Measurements from ENCODE around the gene PGLYRP3. TPM values are rescaled to one million over a fixed set of nuclear protein-coding genes. Genes with fewer than 3 reads are reported as not detected.
"Not testable (repeated sequence)": the region's sequence is repeated elsewhere in the genome, so short reads cannot be mapped to it uniquely, and the experiment has no call there.

The PGLYRP3 gene
- total RNA-seq, 1 donor from 2014 or later = not detected

DNA sequence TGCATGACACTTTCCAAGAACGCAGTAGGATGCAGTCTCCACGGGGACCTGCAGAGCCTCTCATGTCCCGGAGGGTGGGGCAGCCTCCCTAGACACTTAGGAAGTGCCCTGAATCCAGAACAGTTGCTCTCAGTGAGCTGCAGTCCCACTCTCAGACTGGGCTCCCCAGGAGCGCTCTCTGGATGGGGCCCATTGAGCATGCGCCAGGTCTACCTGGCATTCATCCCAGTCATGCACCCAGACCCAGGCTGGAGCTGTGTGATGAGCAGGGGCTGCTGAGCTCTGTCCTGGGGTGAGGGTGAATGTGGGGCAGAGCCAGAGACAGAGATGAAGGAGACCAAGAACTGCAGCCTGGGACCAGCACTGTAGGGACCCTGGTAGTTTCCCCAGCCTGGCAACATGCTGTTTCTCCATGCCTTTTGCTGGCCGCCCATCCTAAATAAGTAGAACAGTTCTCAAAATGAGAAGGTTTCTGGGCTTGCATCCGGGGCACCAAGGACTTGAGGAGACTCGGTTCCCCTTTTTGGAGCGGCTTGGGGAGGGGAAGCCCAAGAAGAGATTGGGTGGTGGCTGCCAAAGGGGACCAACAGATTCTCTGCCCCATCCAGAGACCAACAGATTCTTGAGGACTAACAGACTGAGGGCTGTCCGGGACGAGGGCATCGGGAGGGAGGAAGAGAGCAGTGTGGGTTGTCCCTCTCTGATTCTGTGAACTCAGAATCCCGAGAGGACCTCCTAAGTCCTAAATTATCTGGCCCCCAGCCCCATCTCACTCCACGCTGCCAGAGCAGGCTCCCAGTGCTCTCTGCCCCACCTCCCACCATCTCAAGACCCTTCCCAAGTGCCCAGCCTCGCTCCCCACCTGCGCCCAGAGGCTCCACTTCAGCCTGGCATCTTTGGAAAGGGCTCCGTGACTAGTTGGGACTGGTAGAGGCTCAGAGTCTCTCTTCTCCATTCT, 36.9 kb upstream of the PGLYRP3 start:
- TF ChIP-seq, protein P1, sequence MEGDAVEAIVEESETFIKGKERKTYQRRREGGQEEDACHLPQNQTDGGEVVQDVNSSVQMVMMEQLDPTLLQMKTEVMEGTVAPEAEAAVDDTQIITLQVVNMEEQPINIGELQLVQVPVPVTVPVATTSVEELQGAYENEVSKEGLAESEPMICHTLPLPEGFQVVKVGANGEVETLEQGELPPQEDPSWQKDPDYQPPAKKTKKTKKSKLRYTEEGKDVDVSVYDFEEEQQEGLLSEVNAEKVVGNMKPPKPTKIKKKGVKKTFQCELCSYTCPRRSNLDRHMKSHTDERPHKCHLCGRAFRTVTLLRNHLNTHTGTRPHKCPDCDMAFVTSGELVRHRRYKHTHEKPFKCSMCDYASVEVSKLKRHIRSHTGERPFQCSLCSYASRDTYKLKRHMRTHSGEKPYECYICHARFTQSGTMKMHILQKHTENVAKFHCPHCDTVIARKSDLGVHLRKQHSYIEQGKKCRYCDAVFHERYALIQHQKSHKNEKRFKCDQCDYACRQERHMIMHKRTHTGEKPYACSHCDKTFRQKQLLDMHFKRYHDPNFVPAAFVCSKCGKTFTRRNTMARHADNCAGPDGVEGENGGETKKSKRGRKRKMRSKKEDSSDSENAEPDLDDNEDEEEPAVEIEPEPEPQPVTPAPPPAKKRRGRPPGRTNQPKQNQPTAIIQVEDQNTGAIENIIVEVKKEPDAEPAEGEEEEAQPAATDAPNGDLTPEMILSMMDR (conservative IDR thresholded peaks at IDR 0.05) = no peak
- no peaks in the 10 kb centered on the region for H3K36me3 Mint-ChIP-seq (ENCODE audit: low read depth)
- H3K4me3 Mint-ChIP-seq = no peak overlapping the region
- no peaks in the 10 kb centered on the region for H3K9me3 Mint-ChIP-seq
- no peak overlapping the region for H3K27ac Mint-ChIP-seq (ENCODE audit: unreplicated experiment)
- no peaks in the 10 kb centered on the region for H3K4me1 Mint-ChIP-seq
- DNase-seq (ENCODE audit: low read depth, low spot score) = no peak
- H3K27me3 Mint-ChIP-seq (ENCODE audit: low read depth) = peaks cover 69% of the 10 kb centered on the region

- Mint-ChIP-seq H3K9me3 (no peaks in the 10 kb centered on the region), H3K36me3 (ENCODE audit: low read depth) (no peaks in the 10 kb centered on the region), H3K4me3 (no peak within 1 kb of the TSS), H3K27me3 (ENCODE audit: low read depth) (peaks cover 76% of the 10 kb centered on the region), H3K27ac (ENCODE audit: unreplicated experiment) (no peak within 1 kb of the TSS), H3K4me1 (no peaks in the 10 kb centered on the region)
- no peak for DNase-seq (ENCODE audit: low read depth, low spot score)
- TF ChIP-seq, protein P1 (conservative IDR thresholded peaks at IDR 0.05) = no peak
Measured at GRCh38 chr1:153348511-153349362, 36.0 kb upstream of the PGLYRP3 start, which contains the start of gene PGLYRP4. Gene PGLYRP4, minus strand, starts transcription at chr1:153348841. Its CDS starts 909 bp downstream, at chr1:153347932.

GRCh38 chr1:153347856-153348255, 35.1 kb upstream of the PGLYRP3 start:
- no peak for DNase-seq (ENCODE audit: low read depth, low spot score)
- H3K9me3 Mint-ChIP-seq = no peaks in the 10 kb centered on the region
- H3K27me3 Mint-ChIP-seq (ENCODE audit: low read depth) = peaks cover 82% of the 10 kb centered on the region
- no peaks in the 10 kb centered on the region for H3K4me1 Mint-ChIP-seq
- H3K36me3 Mint-ChIP-seq (ENCODE audit: low read depth) = no peaks in the 10 kb centered on the region
- TF ChIP-seq, protein P1 (conservative IDR thresholded peaks at IDR 0.05) = no peak
- no peak overlapping the region for H3K27ac Mint-ChIP-seq (ENCODE audit: unreplicated experiment)
- H3K4me3 Mint-ChIP-seq = no peak overlapping the region

DNA sequence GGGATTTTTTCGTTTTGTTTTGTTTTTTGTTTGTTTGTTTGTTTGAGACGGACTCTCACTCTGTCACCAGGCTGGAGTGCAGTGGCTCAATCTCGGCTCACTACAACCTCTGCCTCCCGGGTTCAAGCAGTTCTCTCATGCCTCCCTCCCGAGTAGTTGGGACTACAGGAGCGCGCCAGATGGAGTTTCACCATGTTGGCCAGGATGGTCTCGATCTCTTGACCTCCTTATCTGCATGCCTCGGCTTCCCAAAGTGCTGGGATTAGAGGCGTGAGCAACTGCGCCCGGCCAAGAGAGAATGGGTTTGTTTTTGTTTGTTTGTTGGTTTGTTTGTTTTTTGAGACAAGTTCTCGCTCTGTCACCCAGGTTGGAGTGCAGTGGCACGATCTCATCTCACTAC, 34.3 kb upstream of the PGLYRP3 start:
- DNase-seq (ENCODE audit: low read depth, low spot score); H3K36me3 Mint-ChIP-seq (ENCODE audit: low read depth); H3K4me3 Mint-ChIP-seq; H3K9me3 Mint-ChIP-seq; H3K4me1 Mint-ChIP-seq; H3K27ac Mint-ChIP-seq (ENCODE audit: unreplicated experiment): not testable (repeated sequence)
- peaks cover 90% of the 10 kb centered on the region for H3K27me3 Mint-ChIP-seq (ENCODE audit: low read depth)

DNA sequence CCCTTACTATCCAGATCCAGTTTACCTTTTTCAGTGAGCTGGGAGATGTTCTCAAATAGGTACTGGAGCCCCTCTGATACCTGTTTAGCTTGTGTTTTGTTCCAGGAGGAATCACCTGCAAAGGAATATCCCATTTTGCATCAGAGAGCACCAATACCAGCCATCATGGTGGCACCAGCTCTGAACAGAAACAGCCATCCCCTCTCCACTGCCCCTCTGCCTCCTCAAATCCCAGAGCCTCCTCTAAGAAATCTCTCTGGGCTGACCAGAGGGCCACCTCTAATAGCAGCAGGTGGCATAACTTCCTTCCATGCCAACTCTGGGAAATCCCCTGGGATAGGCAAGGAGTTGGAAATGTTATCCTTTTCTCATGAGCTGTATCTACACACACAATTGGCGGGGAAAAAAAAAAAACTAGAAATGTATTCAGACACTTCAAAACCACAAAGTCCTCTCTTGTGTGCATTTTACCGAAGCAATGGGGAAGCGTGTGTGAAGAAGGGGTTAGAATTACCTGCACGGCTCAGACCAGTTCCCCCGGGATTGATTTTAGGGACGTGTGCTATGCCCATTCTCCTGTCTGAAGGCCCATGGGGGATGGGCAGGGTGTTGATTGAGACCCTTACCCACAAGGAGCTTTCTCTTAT, 33.4 kb upstream of the PGLYRP3 start:
- no peaks in the 10 kb centered on the region for H3K4me1 Mint-ChIP-seq
- H3K27ac Mint-ChIP-seq (ENCODE audit: unreplicated experiment) = no peak overlapping the region
- no peaks in the 10 kb centered on the region for H3K9me3 Mint-ChIP-seq
- no peak overlapping the region for H3K4me3 Mint-ChIP-seq
- peaks cover 85% of the 10 kb centered on the region for H3K27me3 Mint-ChIP-seq (ENCODE audit: low read depth)
- H3K36me3 Mint-ChIP-seq (ENCODE audit: low read depth) = no peaks in the 10 kb centered on the region
- TF ChIP-seq, protein P1 (conservative IDR thresholded peaks at IDR 0.05) = no peak
- no peak for DNase-seq (ENCODE audit: low read depth, low spot score)
